ENCODE measurements around the gene PPM1H. TPM values are rescaled to one million over a fixed set of nuclear protein-coding genes. Genes with fewer than 3 reads are reported as not detected.

Gene PPM1H
- total RNA-seq, 2 donors from 2014 or later = 46.4 to 74.4 TPM

- H3K9me3 ChIP-seq (ENCODE audit: control insufficient read depth, low read length) = peaks cover 6% of the 10 kb centered on the region
- 93 to 97% methylated on average over 13 of the region's 13 CpGs for WGBS, 2 experiments (ENCODE audit: insufficient coverage in 1 of 2, insufficient read length in 1 of 2)
- H3K4me3 Mint-ChIP-seq = no peak overlapping the region
- no peak overlapping the region for H3K27ac Mint-ChIP-seq
- no peak overlapping the region for H3K9ac ChIP-seq (ENCODE audit: extremely low read depth, low read length, poor library complexity, severe bottlenecking)
- no peaks in the 10 kb centered on the region for H3K36me3 ChIP-seq (ENCODE audit: control insufficient read depth, insufficient read depth, low read length)
- H3K4me1 ChIP-seq (ENCODE audit: control insufficient read depth, insufficient read depth, low read length) = no peaks in the 10 kb centered on the region
- TF ChIP-seq CTCF (conservative IDR thresholded peaks at IDR 0.05) = no peak
- H3K4me1 Mint-ChIP-seq = peaks cover 14% of the 10 kb centered on the region
- no peak overlapping the region for H3K4me3 ChIP-seq (ENCODE audit: low read length)
- H3K9me3 Mint-ChIP-seq = peaks cover 6% of the 10 kb centered on the region
- no peak for DNase-seq
- H3K27me3 ChIP-seq (ENCODE audit: control insufficient read depth, insufficient read depth, low read length, poor library complexity, severe bottlenecking) = peaks cover 20% of the 10 kb centered on the region
- peaks cover 30% of the 10 kb centered on the region for H3K36me3 Mint-ChIP-seq (ENCODE audit: low read depth)
- H3K27me3 Mint-ChIP-seq (ENCODE audit: insufficient read depth) = peaks cover 10% of the 10 kb centered on the region
- H3K27ac ChIP-seq (ENCODE audit: low read depth, low read length) = no peak overlapping the region
These were observed 57.9 kb downstream of the PPM1H start for GRCh38 chr12:62876938-62877548.

GRCh38 chr12:62873826-62874448 lies 61.0 kb downstream of the PPM1H start:
- peaks cover 23% of the 10 kb centered on the region for H3K36me3 Mint-ChIP-seq (ENCODE audit: low read depth)
- no peaks in the 10 kb centered on the region for H3K4me1 ChIP-seq (ENCODE audit: control insufficient read depth, insufficient read depth, low read length)
- 81 to 89% methylated on average over 4 of the region's 4 CpGs for WGBS, 2 experiments (ENCODE audit: insufficient coverage in 1 of 2, insufficient read length in 1 of 2)

GRCh38 chr12:62873116-62873825 lies 61.7 kb downstream of the PPM1H start:
- H3K4me3 Mint-ChIP-seq = no peak overlapping the region
- DNase-seq = no peak
- peaks cover 1% of the 10 kb centered on the region for H3K4me1 Mint-ChIP-seq
- H3K4me3 ChIP-seq (ENCODE audit: low read length) = no peak overlapping the region
- WGBS, 2 experiments (ENCODE audit: insufficient coverage in 1 of 2, insufficient read length in 1 of 2) = 93% methylated on average over 3 to 5 of the region's 6 CpGs
- H3K9me3 Mint-ChIP-seq = no peaks in the 10 kb centered on the region
- peaks cover 13% of the 10 kb centered on the region for H3K27me3 ChIP-seq (ENCODE audit: control insufficient read depth, insufficient read depth, low read length, poor library complexity, severe bottlenecking)
- peaks cover 19% of the 10 kb centered on the region for H3K36me3 Mint-ChIP-seq (ENCODE audit: low read depth)
- no peak for TF ChIP-seq CTCF (conservative IDR thresholded peaks at IDR 0.05)
- H3K27ac ChIP-seq (ENCODE audit: low read depth, low read length) = no peak overlapping the region
- H3K9me3 ChIP-seq (ENCODE audit: control insufficient read depth, low read length) = no peaks in the 10 kb centered on the region
- H3K36me3 ChIP-seq (ENCODE audit: control insufficient read depth, insufficient read depth, low read length) = no peaks in the 10 kb centered on the region
- H3K27me3 Mint-ChIP-seq (ENCODE audit: insufficient read depth) = peaks cover 6% of the 10 kb centered on the region
- H3K4me1 ChIP-seq (ENCODE audit: control insufficient read depth, insufficient read depth, low read length) = no peaks in the 10 kb centered on the region
- no peak overlapping the region for H3K27ac Mint-ChIP-seq
- no peak overlapping the region for H3K9ac ChIP-seq (ENCODE audit: extremely low read depth, low read length, poor library complexity, severe bottlenecking)

More at GRCh38 chr12:62873826-62874448, 61.0 kb downstream of the PPM1H start:
- Mint-ChIP-seq H3K27me3 (ENCODE audit: insufficient read depth) (peaks cover 6% of the 10 kb centered on the region), H3K4me3 (no peak overlapping the region), H3K27ac (no peak overlapping the region), H3K4me1 (no peaks in the 10 kb centered on the region), H3K9me3 (peaks cover 1% of the 10 kb centered on the region)
- no peak for DNase-seq
- TF ChIP-seq CTCF (conservative IDR thresholded peaks at IDR 0.05) = no peak
- no peak overlapping the region for H3K27ac ChIP-seq (ENCODE audit: low read depth, low read length)
- peaks cover 10% of the 10 kb centered on the region for H3K27me3 ChIP-seq (ENCODE audit: control insufficient read depth, insufficient read depth, low read length, poor library complexity, severe bottlenecking)
- H3K9me3 ChIP-seq (ENCODE audit: control insufficient read depth, low read length) = peaks cover 1% of the 10 kb centered on the region
- no peak overlapping the region for H3K9ac ChIP-seq (ENCODE audit: extremely low read depth, low read length, poor library complexity, severe bottlenecking)
- H3K4me3 ChIP-seq (ENCODE audit: low read length) = no peak overlapping the region
- H3K36me3 ChIP-seq (ENCODE audit: control insufficient read depth, insufficient read depth, low read length) = no peaks in the 10 kb centered on the region

Measured in endodermal cell (in vitro differentiated cells).